ENCODE measurements around the gene FST. TPM values are rescaled to one million over a fixed set of nuclear protein-coding genes. Genes with fewer than 3 reads are reported as not detected.

FST gene
- total and polyA plus RNA-seq, 10 of the 15 experiments (the other 5 are each of a cell fraction or from before 2014, with no cell fraction given), result 0.23 TPM; not detected in 9

DNA sequence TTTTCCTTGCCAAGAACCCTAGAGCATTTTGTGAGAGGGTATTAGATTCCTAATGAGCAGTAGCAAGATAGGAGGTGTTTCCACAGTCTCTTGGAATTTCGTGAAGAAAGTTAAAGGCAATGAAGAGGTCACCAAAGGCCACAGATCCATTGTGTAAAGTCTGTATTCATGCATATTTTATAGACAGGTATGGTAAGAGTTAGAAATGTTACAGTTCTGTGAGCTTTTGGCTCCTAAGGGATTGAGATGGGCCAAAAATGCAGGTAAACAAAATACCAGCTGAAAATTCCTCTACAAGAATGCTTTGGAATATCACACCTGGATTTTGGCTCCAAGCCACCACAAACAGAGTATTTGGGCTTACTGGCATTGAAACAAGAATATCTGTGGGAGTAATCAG is 47.4 kb upstream of the FST start (continued):
- TF ChIP-seq, protein P1, sequence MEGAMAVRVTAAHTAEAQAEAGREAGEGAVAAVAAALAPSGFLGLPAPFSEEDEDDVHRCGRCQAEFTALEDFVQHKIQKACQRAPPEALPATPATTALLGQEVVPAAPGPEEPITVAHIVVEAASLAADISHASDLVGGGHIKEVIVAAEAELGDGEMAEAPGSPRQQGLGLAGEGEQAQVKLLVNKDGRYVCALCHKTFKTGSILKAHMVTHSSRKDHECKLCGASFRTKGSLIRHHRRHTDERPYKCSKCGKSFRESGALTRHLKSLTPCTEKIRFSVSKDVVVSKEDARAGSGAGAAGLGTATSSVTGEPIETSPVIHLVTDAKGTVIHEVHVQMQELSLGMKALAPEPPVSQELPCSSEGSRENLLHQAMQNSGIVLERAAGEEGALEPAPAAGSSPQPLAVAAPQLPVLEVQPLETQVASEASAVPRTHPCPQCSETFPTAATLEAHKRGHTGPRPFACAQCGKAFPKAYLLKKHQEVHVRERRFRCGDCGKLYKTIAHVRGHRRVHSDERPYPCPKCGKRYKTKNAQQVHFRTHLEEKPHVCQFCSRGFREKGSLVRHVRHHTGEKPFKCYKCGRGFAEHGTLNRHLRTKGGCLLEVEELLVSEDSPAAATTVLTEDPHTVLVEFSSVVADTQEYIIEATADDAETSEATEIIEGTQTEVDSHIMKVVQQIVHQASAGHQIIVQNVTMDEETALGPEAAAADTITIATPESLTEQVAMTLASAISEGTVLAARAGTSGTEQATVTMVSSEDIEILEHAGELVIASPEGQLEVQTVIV (IDR thresholded peaks at IDR 0.05; ENCODE audit: borderline replicate concordance, partially characterized antibody), result no peak

DNA sequence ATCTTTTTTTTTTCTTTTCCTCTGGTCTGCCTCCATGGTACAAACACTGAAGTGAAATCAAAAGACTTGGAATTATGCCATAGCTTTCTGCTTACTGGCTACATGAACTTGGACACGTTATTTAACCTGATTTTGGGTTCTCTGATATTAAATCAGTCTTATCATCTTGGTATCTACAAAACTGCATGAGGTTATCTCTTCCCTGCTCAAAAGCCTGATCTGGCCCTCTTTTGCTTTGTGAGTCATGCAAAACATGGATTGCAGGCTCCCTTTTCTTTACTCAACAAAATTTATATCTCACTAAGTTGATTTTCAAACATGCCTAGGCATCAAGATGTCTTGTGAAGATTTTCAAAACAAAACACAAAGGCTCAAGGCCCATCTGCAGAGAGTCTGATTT is 45.9 kb upstream of the FST start:
- Histone ChIP-seq H2AFZ (ENCODE audit: control insufficient read depth, low read depth, low read length) (no peak overlapping the region), H3K79me2 (ENCODE audit: control insufficient read depth, insufficient read depth, low read length) (no peaks in the 10 kb centered on the region), H4K20me1 (ENCODE audit: control insufficient read depth, insufficient read depth) (no peaks in the 10 kb centered on the region), H3K4me3 (no peak overlapping the region), H3K4me1 (ENCODE audit: control insufficient read depth, insufficient read depth, low read length) (no peaks in the 10 kb centered on the region), H3K27ac (ENCODE audit: control insufficient read depth, insufficient read depth) (no peak overlapping the region), H3K4me2 (ENCODE audit: control insufficient read depth, insufficient read depth) (no peak overlapping the region), H3K27me3 (replicated peaks in 1 of 2; ENCODE audit: control insufficient read depth in 2 of 2, insufficient read depth in 2 of 2, low read length in 1 of 2) (no peaks in the 10 kb centered on the region), H3K9ac (ENCODE audit: control insufficient read depth, insufficient read depth, low read length) (no peak overlapping the region), H3K9me3 (replicated peaks; ENCODE audit: control insufficient read depth, insufficient read depth, low read length) (no peaks in the 10 kb centered on the region), H3K36me3 (ENCODE audit: control insufficient read depth in 2 of 2, insufficient read depth in 2 of 2, low read length in 1 of 2) (no peaks in the 10 kb centered on the region)
- 55% methylated on average over 1 of the region's 1 CpG for WGBS (ENCODE audit: insufficient coverage, insufficient replicate concordance, low lambda C conversion rate, missing lambda C conversion rate)
- intact Hi-C loops (cut with micrococcal nuclease; ENCODE audit: unreplicated experiment) (no loop called here), in situ Hi-C loops (cut with MboI) (no loop called here)
- POLR2A ChIA-PET, result interaction anchor here (0.6 kb wide), 1 partner anchor 398 kb away, joined by 3 read pairs; no protein-coding TSS in a partner anchor
- RAD21 ChIA-PET (ENCODE audit: unreplicated experiment), result no interaction called here
- FAIRE-seq (no peak), DNase-seq (ENCODE audit: low read depth, low spot score) (no peak), ATAC-seq (no peak)
- no TSS peak for BruUV-seq (replicated peaks)
- SMC1A ChIA-PET (ENCODE audit: uncharacterized antibody, unreplicated experiment), result interaction anchor here (1.1 kb wide), 1 partner anchor 15 kb away, joined by 3 read pairs; no protein-coding TSS in a partner anchor
- CTCF ChIA-PET, result no interaction called here
- TF ChIP-seq, protein P2, sequence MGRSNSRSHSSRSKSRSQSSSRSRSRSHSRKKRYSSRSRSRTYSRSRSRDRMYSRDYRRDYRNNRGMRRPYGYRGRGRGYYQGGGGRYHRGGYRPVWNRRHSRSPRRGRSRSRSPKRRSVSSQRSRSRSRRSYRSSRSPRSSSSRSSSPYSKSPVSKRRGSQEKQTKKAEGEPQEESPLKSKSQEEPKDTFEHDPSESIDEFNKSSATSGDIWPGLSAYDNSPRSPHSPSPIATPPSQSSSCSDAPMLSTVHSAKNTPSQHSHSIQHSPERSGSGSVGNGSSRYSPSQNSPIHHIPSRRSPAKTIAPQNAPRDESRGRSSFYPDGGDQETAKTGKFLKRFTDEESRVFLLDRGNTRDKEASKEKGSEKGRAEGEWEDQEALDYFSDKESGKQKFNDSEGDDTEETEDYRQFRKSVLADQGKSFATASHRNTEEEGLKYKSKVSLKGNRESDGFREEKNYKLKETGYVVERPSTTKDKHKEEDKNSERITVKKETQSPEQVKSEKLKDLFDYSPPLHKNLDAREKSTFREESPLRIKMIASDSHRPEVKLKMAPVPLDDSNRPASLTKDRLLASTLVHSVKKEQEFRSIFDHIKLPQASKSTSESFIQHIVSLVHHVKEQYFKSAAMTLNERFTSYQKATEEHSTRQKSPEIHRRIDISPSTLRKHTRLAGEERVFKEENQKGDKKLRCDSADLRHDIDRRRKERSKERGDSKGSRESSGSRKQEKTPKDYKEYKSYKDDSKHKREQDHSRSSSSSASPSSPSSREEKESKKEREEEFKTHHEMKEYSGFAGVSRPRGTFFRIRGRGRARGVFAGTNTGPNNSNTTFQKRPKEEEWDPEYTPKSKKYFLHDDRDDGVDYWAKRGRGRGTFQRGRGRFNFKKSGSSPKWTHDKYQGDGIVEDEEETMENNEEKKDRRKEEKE (IDR thresholded peaks at IDR 0.05), result no peak
- TF ChIP-seq, protein P1 (IDR thresholded peaks at IDR 0.05; ENCODE audit: borderline replicate concordance, partially characterized antibody), result no peak
- TF ChIP-seq, protein P3, sequence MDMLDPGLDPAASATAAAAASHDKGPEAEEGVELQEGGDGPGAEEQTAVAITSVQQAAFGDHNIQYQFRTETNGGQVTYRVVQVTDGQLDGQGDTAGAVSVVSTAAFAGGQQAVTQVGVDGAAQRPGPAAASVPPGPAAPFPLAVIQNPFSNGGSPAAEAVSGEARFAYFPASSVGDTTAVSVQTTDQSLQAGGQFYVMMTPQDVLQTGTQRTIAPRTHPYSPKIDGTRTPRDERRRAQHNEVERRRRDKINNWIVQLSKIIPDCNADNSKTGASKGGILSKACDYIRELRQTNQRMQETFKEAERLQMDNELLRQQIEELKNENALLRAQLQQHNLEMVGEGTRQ (IDR thresholded peaks at IDR 0.05; ENCODE audit: borderline replicate concordance, low read depth, low read length), result no peak
- TF ChIP-seq SPI1 (IDR thresholded peaks at IDR 0.05; ENCODE audit: borderline replicate concordance, insufficient read depth, low read depth, low read length) (no peak), SUPT20H (IDR thresholded peaks at IDR 0.05; ENCODE audit: borderline replicate concordance, control insufficient read depth, low read depth, low read length) (no peak), SIN3A (IDR thresholded peaks at IDR 0.05; ENCODE audit: low read depth, low read length) (no peak), POLR2AphosphoS2 (IDR thresholded peaks at IDR 0.05; ENCODE audit: low read depth, low read length) (no peak), YY1 (IDR thresholded peaks at IDR 0.05; ENCODE audit: low read depth, low read length) (no peak), POLR2AphosphoS5 (IDR thresholded peaks at IDR 0.05; ENCODE audit: low read length) (no peak), JUNB (IDR thresholded peaks at IDR 0.05) (no peak), FOXK2 (IDR thresholded peaks at IDR 0.05) (no peak), SP1 (IDR thresholded peaks at IDR 0.05; ENCODE audit: low read depth, low read length) (no peak), MYC (IDR thresholded peaks at IDR 0.05; ENCODE audit: insufficient read depth, insufficient read length, insufficient replicate concordance, low read length, severe bottlenecking) (no peak)

Data from GM12878 (cell line).